GF-D8 (cell line): ENCODE data around the gene NDUFA11.

Experiments
- DNase-seq: peaks from one replicate; lab custom pipeline; 2025; lab: John Stamatoyannopoulos, UW

Gene NDUFA11

DNA sequence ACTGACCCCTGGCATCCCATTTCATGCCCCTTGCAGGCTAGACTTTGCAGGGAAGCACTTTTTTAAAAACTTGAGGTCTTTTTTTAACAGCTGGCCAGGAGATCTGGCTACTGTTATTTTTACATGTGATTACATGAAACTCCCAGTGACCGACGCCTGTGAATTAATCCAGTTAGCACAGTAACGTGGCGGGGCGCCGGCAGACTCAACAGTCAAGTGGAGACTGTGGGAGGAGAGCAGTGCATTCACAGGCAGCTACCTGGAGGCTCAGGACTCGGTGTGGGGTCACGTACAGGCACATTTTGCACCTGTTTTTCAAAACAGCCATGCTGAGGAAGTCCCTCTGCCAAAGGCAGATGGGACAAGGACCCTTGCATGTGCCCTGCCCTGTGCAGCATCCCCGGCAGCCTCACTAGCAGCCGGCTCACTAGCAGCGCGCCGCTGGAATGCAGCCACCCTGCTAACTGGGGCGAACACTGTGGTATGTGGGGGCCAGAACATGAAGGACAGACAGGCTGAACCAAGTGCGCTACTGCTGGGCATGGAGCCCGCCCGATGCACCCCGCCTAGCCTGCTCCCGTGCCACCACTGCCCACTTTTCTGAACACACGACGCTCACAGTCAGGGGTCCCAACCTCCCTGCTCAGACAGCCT is 29.1 kb upstream of the NDUFA11 start:
- DNase-seq, result no peak

DNA sequence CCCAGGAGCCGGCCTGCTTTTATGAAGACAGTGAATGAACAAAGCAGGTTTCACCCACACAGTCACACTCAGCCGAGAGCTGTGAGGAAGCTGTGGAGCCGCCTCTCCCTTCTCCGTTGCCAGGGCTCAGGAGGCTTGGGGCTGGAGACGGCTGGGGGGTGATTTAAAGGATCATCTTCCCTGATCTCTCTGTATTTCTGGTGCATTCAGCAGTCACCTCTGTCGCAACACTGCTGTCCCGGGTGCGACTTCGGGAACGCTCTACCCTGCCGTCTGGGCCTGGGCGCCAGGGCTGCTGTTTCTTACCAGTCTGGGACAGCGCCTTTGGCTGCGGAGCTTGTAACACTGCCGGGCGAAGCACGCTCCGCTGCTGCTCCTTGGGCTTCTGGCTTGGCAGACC is 28.6 kb upstream of the NDUFA11 start:
- DNase-seq, result no peak

DNA sequence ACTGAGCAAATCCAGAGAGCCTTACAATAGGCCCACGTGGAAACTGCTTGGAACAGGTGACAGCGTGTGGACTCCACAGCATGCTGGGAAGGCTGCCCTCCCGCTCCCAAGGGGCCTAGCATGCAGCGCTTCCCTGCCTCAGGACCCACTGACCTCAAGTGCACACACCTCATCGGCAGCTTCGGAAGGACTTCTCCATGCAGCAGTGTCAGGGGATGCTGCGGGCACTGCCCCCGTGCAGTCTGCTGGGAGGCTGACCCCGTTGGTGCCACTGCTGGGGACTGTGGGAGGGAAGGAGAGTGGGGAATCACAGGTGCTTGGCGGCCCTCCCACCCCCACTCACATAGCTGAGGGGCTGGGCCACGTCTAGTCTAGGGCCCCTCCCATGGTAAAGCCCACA is 27.7 kb upstream of the NDUFA11 start:
- DNase-seq, result no peak

DNA sequence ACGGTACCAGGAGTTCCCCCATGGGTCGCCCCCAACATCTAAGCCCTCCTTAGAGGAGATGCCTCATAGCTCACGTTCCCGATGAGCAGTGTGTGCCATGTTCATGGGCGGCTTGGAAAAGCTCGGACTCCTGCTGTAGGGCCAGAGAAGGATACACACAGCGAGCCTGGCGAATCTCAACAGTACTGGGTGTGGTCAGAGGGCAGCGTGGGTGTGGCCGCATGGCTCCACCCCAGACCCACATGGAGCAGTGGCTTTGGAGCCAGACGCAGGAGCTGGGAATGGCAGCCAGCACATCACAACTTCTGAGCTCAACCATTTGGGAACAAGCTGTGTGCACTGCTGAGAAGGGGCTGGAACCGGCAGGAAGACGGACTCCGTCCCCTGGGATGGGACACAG is 26.0 kb upstream of the NDUFA11 start:
- no peak for DNase-seq

DNA sequence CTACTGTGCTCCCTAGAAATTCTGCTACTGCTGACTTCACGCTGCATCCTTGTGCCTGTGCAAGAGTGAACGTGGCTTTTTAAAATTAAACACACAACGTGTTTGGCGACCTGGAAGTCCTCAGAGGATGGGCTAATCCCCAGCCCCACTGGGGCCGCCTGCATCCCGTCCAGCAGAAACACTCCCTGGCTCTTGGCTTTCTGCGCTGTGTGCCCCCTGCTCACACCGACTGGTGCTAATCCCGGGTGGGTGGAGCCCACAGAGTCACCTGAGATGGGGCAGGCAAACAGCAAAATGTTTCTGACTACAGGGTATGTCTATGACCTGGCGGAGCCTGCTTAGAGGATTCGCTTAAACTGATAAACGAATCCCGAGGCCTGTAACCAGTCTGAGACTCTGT is 25.6 kb upstream of the NDUFA11 start:
- DNase-seq, result no peak

DNA sequence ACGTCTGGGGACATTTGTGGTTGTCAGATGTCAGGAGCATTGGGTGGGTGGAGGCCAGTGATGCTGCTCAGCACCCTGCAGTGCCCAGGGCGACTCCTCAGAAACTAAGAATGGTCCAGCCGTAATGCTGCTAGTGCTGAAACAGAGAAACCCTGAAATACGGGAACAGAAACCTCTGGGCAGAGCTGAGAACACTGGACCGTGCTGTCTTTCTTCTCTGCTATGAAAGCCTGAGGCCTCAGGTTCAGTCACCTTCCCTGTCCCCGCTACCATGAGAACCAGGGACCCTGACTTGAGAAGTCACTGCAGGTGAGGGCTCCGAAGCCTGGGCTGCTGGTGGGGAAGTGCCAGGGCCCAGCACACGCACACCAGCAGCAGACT is 23.8 kb upstream of the NDUFA11 start:
- no peak for DNase-seq

DNA sequence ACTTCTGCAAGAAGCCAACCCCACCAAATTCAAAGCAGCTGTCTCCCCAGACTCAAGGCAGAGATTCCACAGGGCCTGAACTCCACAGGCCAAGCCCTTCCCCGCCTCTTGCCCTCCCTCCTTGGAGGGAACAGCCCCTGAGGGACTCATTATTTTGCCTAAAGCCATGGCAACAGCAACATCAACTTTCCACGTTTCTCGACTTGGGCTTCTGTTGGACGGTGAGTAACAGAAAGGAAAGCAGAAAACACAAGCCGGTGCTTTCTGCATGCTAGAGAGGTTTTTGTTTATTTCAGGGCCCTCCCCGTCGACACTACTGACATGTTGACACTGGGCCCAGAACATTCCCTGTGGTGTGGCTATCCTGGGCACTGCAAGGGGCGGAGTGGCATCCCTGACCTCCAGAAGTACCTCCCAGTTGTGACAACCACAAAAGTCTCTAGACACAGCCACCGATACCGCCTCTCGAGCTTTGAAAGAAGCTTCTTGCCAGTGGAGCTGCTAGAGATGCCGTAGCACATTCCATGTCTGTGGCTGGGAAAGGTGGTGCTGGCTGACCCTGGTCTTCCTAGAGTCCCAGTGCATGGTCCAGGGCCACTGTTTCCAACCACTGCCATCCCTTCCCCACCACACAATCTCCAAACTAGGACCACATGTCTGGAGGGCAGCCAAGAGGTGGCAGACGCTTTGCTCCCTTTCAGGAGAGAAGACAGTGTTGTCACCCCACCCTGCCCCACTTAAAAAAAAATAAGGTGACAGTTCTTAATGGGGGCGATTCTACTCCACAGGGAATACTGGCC is 23.3 kb upstream of the NDUFA11 start:
- no peak for DNase-seq

DNA sequence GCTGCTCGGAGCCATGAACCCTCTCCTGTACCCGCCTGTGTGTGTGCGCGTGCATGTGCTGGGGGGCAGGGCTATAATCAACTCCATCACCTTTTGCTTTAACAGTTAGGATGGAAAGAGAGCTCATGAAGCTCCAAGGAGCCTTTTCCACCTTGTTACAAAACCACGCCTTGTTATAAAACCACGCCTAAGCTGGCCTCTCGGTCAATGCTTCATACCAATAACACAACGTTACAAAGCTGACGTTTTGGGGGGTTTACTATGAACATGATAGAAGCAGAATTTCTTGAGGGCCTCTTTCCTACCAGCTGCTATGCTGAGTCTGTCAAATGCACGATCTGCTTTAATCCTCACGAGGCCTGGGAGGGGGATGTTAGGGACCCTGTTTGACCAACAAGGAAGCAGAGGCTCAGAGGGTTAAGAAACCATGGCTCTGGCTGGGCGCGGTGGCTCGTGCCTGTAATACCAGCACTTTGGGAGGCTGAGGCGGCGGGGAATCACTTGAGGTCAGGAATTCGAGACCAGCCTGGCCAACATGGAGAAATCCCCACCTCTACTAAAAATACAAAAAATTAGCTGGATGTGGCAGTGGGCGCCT is 22.3 kb upstream of the NDUFA11 start:
- no peak for DNase-seq

DNA sequence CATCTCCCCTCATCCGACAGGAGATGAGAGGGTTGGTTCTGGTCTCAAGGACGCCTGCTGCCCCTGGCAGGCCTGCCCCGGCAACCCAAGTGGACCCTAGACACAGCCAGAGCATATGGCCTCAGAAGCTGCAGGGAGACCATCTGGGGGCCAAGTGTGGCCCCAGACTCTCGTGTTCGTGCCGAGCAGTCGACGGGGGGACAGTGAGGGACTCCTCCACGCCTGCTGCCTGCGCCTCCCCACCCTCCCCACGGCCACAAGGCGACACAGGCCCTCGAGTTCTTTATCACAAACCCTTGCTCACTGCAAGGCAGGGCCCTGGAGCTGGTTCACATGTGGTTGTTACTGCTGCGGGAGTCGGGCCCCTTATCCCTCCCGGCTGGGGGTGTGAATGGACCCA is 19.8 kb upstream of the NDUFA11 start:
- no peak for DNase-seq

DNA sequence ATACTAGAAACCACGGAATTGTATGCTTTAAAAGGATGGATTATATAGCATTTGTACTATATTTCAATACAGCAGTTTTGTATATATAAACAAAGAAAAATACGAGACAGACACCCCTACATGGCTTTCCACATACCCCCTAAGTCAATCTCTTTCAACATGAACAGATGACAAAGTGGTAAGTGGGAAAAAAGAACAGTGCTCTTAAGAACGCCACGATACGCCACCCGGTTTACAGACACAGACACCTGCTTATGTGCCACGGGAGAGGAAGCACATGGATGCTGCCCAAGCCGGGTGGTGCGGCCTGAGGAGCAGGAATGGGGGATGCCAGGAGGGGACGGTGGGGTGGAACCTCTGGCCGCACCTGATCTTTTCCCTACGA is 18.6 kb upstream of the NDUFA11 start:
- DNase-seq, result no peak

DNA sequence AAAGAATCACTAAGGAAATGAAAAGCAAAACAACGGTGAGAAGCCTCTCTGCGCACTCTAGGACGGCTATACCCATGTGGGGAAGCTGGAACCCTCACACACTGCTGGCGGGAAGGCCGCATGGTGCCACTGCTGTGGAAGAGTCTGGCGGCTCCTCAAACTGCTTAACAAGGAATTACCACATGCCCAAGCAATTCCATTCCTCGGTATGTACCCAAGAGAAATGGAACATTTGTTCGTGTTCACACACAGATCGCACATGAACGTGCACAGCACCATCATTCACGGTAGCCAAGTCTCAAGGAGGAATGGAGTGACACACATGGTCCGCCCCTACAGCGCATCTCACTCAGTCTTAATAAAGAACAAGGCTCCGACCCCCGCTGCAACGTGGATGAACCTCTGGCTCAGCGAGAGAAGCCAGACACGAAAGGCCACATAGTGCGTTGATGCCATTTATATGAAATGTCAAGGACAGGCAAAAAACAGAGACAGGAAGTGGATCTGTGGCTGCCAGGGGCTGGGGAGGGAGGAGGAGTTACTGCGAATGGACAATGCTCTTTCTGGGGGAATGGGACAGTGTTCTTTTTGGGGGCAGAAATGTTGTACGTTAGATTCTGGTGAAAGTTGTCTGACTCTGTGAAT is 18.0 kb upstream of the NDUFA11 start:
- DNase-seq, result no peak

DNA sequence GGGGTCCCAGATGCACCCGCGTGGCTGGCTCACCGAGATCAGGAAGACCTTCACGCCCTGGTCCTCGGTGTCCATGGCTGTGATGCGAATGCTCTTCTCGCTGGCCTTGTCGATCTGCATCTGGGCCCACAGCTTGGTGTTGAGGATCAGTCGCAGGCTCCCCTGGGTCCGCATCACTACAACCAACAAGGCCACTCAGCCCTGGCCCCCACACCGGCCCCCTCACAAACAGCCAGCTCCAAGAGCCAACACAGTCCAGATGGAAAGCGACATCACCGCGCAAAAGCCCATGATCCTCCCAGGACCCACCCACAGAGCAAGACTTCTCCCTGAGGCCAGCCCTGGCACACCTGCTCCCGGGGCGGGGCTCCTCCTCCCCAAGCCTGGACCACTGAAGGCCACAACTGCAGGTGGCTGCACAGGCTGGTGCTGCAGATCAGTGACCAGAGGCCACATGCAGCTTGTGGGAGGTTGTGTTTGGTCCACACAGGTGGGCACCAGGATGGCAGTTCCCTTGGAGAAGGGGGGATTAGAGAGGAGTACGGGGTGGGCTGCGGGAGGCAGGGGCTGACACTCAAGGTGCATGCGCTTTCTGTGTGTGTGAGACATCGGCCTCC is 15.0 kb upstream of the NDUFA11 start:
- DNase-seq, result no peak

DNA sequence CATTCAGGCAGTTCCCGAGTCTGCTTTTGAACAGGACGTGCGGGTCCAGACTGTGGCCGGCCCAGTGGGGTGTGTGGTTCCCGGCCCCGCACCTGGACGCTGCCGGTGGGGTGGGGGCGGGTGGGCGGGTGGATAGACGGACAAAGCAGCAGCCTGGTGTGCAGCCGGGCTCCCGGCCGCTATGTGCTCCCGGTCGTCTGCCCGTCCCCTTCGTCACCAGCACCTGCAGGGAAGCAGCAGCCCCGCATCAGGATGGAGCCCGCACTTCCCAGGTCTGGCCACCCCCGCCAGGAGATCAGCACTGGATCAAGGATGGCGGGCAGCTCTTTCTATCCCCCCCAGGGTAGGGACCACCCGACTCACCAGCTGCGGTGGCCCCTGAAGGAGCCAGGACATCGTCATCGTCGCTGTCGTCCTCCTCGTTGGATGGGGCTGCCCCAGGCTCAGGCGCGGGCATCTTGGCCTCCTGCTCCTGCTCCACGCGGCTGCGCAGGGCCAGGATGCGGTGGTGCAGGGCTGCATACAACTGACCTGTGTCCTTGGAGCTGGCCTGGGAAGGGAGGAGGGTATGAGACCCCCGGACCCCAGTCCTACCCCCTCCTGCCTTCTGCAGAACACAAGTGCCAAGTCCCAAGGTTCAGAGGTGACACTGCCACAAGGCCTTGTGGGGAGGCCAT is 14.0 kb upstream of the NDUFA11 start:
- DNase-seq, result no peak

DNA sequence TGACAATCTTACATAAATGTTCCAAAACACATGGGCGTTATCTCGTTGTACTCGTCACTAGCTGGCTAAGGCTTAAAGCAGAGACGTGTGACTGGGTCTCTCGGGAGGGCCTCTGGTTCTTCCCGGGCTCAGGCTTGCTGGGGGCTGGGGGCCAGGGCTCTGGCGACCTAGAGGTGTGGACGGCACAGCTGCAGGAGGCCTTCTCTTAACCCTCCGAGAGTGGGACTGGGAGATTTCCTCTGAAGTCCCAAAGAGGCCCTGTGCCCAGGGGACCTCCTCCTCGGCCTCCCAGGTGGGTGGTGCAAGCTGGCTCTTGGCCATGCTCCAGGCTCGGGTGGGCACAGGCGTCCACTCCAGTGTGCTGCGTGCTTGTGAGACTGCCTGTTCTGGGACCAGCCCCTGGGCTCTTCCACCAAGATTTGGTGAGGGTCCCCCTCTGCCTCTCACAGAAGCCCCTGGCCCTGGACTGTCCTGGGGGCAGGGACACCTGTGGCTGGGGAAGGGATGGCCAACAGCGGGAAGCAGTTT is 12.7 kb upstream of the NDUFA11 start:
- no peak for DNase-seq

DNA sequence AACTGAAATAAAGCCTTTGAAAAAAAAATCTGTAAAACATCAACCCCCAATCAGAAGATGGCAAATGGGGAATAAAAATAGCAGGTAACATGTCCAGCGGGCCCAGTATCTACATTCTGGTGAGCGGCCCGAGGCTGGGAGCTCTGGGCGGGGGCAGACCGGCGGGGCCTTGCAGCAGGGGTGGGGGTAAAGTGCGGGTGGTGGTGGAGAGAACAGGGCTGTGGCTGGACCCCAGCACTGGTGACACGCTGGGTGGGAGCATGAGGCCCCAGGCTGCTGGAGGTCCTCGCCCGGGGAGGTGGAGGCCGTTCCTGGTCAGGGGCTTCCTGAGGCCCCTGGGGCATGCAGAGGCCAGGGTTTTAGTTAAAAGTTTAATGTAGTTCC is 12.2 kb upstream of the NDUFA11 start:
- no peak for DNase-seq

DNA sequence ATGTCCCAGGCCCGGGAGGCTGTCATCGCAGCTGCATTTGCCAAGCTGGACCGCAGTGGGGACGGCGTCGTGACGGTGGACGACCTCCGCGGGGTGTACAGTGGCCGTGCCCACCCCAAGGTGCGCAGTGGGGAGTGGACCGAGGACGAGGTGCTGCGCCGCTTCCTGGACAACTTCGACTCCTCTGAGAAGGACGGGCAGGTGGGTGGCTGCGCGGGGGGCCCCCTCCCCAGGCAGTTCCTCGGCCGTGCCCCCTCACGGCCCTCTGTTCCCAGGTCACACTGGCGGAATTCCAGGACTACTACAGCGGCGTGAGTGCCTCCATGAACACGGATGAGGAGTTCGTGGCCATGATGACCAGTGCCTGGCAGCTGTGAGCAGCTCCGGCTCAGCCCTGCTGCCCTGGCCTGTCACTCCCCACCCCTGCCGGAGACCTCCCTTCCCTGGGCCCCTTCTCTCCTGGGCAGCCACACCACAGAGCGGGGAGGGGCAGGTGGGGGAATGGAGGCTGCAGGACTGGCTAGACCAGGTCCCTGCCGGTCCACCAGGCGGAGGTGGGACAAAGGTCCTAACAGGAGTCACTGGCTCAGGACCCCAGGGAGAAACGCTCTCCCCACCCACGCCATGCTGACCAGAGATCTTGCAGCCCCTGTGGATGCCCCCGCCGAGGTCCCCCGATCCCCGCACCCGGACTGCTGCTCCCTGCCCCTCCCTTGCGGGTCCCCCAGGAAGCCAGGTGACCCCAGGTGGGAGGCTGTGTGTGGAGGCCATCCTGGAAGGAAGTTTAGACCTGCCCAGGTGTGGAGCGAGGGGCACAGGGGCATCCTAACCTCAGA is 11.6 kb upstream of the NDUFA11 start:
- DNase-seq, result no peak

DNA sequence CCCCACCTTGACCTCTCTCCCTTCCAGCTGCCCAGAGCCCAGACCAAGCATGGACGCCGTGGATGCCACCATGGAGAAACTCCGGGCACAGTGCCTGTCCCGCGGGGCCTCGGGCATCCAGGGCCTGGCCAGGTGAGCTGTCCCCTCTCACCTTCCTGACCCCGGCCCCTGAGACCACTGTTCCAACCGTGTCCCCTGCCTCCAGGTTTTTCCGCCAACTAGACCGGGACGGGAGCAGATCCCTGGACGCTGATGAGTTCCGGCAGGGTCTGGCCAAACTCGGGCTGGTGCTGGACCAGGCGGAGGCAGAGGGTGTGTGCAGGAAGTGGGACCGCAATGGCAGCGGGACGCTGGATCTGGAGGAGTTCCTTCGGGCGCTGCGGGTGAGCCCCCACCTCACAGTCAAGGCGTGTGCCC is 10.8 kb upstream of the NDUFA11 start:
- no peak for DNase-seq

DNA sequence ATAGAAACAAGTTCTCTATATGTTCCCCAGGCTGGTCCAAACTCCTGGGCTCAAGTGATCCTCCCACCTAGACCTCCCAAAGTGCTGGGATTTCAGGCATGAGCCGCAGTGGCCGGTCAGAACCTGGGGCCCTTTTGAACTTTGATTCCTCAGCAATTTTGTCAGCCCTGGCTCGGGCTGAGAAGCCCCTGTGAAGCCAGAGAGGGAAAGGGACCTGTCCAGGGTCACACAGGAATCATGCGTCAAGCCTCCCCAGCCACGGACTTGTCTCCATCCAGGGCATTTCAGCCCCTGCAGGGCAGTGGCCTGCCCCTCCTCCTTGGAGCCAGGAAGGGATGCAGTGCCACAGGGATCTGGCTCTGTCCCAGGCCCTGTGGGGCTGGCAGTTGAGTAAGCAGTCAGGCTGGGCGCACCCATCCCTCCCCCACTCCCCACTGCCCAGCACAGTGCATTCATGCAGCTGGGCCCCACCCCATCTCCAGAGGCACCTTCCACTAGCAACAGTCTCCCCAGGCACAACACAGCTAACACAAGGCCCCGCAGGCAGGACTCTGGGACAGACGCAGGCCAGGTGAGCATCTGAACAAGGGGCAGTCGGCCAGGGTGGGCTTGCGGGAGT is 10.3 kb upstream of the NDUFA11 start, which contains the start of gene CAPS:
TSS of gene CAPS (plus strand) at position 516 of the 619 bp plus-strand sequence. CDS start 153 bp downstream, outside the sequence.
- DNase-seq, result no peak

DNA sequence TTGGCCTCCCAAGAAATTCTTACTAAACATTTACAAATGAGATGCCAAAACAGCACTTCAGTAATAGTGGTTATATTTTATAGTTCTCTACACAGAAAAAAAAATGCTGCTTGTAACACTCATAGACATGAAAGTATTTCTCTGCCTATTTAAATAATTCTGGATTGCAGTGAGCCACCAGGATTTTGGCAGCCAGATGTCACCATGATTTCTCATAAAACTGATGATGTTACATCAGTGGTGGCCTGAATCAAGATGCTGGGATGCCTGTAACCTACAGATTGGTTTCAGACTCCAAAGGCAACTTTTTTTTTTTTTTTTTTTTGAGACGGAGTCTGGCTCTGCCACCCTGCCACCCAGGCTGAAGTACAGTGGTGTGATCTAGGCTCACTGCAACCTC is 7.8 kb upstream of the NDUFA11 start:
- DNase-seq, result no peak

DNA sequence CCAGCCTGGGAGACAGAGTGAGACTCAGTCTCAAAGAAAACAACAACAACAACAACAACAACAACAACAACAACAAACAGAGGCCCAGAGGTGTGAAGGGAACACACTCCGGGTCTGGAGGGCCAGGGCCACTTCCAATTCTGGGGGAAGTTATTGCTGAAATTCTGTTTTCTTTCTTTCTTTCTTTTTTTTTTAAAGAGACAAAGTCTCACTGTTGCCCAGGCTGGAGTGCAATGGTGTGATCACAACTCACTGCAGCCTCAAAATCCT is 7.0 kb upstream of the NDUFA11 start:
- DNase-seq, result no peak
